Inferior parietal cortex (tissue), 1 donor: ENCODE results near the gene ARAP2.

Experiments
- DNase-seq: peaks from one replicate; pipeline ENCODE4 v3.0.0-alpha.2; 2016; ENCODE audit errors: extremely low spot score

Gene ARAP2, protein sequence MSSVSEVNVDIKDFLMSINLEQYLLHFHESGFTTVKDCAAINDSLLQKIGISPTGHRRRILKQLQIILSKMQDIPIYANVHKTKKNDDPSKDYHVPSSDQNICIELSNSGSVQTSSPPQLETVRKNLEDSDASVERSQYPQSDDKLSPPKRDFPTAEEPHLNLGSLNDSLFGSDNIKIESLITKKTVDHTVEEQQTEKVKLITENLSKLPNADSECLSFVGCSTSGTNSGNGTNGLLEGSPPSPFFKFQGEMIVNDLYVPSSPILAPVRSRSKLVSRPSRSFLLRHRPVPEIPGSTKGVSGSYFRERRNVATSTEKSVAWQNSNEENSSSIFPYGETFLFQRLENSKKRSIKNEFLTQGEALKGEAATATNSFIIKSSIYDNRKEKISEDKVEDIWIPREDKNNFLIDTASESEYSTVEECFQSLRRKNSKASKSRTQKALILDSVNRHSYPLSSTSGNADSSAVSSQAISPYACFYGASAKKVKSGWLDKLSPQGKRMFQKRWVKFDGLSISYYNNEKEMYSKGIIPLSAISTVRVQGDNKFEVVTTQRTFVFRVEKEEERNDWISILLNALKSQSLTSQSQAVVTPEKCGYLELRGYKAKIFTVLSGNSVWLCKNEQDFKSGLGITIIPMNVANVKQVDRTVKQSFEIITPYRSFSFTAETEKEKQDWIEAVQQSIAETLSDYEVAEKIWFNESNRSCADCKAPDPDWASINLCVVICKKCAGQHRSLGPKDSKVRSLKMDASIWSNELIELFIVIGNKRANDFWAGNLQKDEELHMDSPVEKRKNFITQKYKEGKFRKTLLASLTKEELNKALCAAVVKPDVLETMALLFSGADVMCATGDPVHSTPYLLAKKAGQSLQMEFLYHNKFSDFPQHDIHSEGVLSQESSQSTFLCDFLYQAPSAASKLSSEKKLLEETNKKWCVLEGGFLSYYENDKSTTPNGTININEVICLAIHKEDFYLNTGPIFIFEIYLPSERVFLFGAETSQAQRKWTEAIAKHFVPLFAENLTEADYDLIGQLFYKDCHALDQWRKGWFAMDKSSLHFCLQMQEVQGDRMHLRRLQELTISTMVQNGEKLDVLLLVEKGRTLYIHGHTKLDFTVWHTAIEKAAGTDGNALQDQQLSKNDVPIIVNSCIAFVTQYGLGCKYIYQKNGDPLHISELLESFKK (N-terminal part only)

DNA sequence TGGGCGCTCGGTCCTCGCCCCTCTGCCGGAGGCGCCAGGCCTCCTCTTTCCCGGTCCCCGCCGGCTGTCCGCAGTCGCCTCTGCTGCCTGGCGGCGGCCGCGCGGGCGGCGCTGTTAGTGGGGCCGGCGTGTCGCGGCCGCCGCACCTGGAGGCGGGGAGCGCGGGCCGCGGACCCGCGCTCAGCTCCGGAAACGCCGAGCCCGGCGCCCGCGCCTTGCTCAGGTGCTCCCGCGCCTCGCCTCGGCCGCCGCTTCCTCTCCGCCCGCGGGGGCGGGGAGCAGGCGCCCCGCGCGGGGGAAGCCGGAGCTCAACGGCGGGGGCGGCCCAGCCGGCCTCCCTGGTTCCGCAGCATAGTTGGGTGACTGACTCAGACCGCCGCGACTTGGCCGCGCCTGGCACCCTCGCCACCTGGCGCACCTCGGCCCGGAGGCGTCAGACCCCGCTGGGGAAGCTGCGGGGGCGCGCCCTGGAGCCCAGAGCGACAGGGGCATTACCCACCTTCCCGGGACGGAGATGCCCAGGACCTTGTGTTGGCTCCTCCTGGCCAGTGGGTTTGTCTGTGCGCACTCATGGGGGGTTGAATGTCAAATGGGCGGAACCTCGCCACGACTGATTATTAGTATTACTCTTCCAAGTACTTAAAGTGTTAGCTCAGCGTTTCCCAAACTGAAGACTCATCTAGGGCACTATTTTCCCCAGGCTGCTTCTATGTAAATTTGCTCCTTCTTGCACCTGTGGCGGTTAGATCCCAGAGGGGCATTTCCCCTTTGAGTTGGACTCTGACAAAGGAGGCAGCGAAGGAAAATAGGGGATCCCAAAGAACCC, at the start of gene ARAP2:
TSS of gene ARAP2 (minus strand) at position 258 of the 826 bp plus-strand sequence. CDS start 15,028 bp downstream, outside the sequence.
- DNase-seq = no peak

- DNase-seq = peak; percentile 74
These were observed 48.4 kb upstream of the ARAP2 start for GRCh38 chr4:36292556-36293188.

DNA sequence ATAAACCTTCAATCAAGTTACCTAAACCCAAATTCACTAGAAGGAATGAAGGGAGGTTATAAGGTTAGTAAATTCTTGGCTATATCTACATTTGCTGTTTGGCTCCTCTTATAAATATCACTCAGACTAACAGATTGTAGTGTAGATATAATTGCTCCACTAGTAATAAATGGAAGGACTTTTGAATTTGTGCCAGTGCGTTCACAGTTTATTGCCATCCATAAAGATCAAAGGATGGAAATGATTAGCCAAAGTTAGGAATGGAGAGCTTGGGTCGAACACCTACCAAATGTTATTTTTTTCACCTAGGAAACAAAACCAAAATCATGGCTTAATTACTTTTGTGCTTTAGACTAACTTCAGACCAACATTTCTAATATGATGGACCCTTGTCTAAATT, 46.3 kb upstream of the ARAP2 start:
- DNase-seq = no peak

- DNase-seq = no peak
These were observed 44.6 kb upstream of the ARAP2 start for GRCh38 chr4:36288731-36289426.

- DNase-seq = no peak
These were observed 42.2 kb upstream of the ARAP2 start for GRCh38 chr4:36286481-36286871.

- no peak for DNase-seq
These were observed 41.6 kb upstream of the ARAP2 start for GRCh38 chr4:36285784-36286480.

DNA sequence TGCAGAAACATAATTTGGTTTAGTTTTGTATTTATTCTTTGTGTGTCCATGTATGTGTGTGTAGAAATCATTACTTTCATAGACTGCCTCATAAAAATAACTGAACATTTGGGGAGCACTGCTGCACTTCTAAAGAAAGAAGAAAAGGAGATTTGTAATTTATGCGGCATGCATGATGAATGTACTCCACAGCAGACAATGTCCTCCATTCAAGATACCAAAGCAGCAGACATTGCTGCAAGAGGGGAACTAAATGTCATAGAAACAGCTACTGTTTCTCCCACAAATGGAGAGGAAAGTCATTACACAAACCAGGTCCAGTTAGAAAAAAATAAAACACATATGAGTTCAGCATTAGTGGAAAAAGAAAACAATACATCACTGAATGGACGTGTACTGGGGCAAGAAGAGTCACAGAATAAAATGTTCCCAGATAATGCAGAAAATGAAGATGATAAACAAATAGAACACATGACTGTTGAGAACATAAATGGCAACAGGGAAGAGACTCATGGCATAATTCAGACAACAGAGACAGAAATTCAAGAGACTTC, 39.7 kb upstream of the ARAP2 start:
- peak; percentile 74 for DNase-seq

DNA sequence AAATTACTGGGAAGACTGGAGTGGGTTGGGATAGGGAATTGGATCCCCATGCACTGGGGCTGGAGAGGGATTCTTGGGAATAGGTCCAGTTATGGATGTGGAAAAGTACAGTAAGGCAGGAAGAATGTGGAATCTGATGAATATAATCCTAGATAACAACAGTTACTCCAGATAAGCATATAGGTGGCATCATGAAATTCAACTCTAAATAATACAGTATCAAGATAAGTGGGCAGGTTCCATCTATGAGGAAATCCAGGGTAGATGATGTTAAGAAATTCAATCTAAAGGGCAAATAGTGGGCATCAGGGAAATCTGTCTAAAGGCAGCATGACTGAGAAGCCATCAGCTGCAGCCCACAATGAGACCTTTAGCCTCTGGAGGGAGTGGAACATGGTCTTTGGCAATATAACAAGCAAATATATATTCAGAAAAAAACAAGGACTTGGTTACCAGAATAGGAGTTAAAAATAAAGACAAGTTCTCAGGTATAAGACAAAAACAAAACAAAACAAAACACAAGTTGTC, 38.3 kb upstream of the ARAP2 start:
- no peak for DNase-seq

GRCh38 chr4:36281384-36282106, 37.2 kb upstream of the ARAP2 start, which contains the start of gene DTHD1:
Gene DTHD1 (plus strand): TSS chr4:36281616. CDS start chr4:36281759, 143 bp downstream.
- DNase-seq = no peak

- no peak for DNase-seq
These were observed 36.2 kb upstream of the ARAP2 start for GRCh38 chr4:36280555-36280954.

DNA sequence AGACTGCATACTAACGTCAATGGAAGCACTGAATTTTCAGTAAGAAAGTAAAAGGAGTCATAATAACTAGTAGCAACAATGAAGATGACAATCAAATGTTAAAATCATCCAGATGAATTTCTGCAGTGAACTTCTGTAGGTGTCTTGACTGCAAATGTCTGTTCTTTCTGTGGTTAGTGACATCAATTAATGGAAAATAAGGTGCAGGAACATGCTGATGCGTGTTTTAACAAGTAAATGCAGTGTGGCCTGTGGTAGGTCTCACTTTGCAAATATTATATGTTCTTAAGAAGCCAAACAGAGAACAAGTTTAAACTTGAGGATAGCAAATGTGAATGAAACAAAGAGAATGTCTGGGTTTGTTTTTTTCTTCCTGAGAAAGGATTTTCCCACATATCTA, 34.5 kb upstream of the ARAP2 start:
- DNase-seq = no peak

DNA sequence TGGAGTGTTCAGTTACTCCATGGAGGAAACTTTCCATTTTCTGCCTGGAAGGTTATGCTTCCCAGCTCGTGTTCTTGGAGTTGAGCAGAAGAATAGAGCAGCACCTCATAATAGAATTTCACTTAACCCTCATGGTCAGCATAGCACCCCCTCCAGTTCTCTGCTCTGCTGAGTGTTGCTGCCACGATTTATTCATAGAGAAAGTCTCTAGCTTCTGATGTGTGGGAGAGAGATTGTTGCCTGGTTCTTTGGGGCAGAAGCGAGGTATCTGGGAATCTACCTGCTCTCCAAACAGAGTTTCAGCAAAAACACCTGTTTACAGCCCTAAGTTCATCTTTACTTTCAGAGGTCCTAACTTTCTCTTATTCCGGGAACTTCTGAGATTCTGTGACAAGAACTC, 33.2 kb upstream of the ARAP2 start:
- no peak for DNase-seq

DNA sequence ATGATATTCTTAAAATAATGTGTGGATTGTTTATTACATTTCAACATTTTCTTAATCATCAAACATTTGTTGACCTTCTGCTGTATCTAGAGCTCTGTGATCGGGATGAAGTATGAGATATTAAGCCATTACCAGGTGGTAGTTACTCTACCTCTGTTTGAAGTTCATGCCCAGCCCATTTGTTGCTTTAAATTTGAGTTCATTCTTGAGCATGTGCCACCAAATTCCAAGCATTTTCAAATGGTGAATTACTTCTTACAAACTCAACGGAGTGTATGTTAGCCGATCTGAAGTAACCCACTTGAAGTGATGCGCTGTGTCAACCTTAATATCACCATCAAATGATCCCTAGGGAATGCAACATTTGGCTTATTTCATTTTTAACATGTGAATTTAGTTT, 29.8 kb upstream of the ARAP2 start:
- DNase-seq = no peak

DNA sequence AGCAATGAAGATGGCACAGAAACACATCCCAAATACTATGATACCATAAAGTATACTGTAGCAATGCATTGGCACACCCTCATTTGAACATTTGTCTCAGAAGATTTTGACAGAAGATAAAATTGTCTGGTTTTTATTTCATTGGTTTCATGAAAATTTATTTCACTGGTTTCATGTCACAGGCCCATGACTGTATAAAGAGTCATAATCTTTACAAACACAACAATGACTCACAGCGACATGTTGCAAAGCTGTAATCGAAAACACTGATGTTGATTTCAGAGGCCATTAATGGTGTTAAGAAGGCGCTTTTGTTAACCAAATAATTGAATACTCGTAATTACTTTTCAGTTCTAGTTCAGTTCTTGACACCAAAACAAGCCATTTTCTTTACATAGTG, 29.0 kb upstream of the ARAP2 start:
- no peak for DNase-seq

- DNase-seq = no peak
These were observed 25.3 kb upstream of the ARAP2 start for GRCh38 chr4:36269533-36270173.

- DNase-seq = no peak
These were observed 24.8 kb upstream of the ARAP2 start for GRCh38 chr4:36269101-36269500.

DNA sequence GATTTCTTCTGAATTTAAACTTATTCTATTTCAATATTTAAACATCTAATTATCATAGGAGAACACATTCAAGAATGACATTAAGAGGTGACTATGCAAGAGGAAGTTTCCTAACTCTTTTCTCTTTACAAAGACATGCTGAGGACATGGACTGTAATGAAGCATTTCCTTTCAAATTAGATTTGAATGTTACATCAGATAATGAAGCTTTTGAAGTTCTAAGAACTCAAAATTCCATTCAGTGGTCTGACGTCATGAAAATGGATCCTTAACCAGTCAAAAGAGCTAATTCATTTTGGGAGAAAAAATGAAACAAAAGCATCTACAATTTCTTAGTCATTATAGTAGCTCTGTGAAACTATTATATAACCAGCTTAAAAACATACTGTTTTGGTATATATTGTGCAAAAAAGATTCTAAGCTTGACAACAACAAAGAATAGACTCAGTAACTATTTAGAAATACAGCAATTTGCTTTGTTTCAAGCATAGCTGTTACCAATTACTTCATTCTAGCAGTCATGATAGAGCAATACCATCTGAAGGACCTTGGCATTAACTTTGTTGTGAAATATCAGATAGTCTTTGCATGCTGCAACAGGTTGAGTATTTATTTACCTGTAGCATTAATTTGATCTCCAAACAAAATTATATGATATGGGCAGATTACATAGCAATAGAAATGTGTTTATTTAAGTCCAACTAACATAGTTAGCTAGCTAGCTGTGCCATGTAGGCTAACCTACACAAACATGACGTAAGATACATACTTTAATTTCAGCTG, 23.4 kb upstream of the ARAP2 start:
- no peak for DNase-seq
